Measurements from ENCODE around the gene STPG2. TPM values are rescaled to one million over a fixed set of nuclear protein-coding genes. Genes with fewer than 3 reads are reported as not detected.
A peak's percentile ranks its signal among the peaks of the same experiment; 100 is the strongest.

Gene STPG2
- total and polyA plus RNA-seq, 2 of the 8 experiments (the other 6 are each of a cell fraction or from before 2014, with no cell fraction given) = 0.03 TPM; not detected in 1

GRCh38 chr4:98150092-98150761, 7.0 kb upstream of the STPG2 start:
- POLR2A ChIA-PET (ENCODE audit: partially characterized antibody) = no interaction called here
- Histone ChIP-seq H3K9ac (replicated peaks in 1 of 4; ENCODE audit: extremely low read depth in 1 of 4, low read depth in 3 of 4, low read length in 3 of 4) (no peak overlapping the region), H4K8ac (ENCODE audit: extremely low read depth, insufficient read depth, low read length) (no peak overlapping the region), H3K9me3 (ENCODE audit: insufficient read depth in 2 of 2, low read depth in 1 of 2, low read length in 1 of 2) (no peaks in the 10 kb centered on the region), H3K4me1 (replicated peaks in 1 of 4; ENCODE audit: control insufficient read depth in 3 of 4, insufficient read depth in 4 of 4, low read length in 3 of 4) (no peaks in the 10 kb centered on the region), H3K4me2 (ENCODE audit: insufficient read depth in 1 of 2, low read depth in 2 of 2, low read length in 2 of 2) (no peak overlapping the region), H3K36me3 (ENCODE audit: control insufficient read depth in 2 of 4, insufficient read depth in 4 of 4, low read length in 3 of 4) (no peaks in the 10 kb centered on the region), H2BK15ac (ENCODE audit: low read length) (no peak overlapping the region), H4K5ac (ENCODE audit: insufficient read length, low read depth, low read length) (no peak overlapping the region), H3K4me3 (ENCODE audit: extremely low read depth in 1 of 4, insufficient read depth in 2 of 4, low read depth in 3 of 4, low read length in 4 of 4) (no peak overlapping the region), H2BK12ac (ENCODE audit: low read depth, low read length) (no peak overlapping the region), H3K23me2 (ENCODE audit: low read depth, low read length) (no peaks in the 10 kb centered on the region), H2BK120ac (replicated peaks; ENCODE audit: low read depth, low read length) (no peak overlapping the region), H4K20me1 (replicated peaks in 1 of 2; ENCODE audit: control insufficient read depth in 1 of 2, insufficient read depth in 2 of 2, low read length in 2 of 2) (no peaks in the 10 kb centered on the region), H3K4ac (replicated peaks; ENCODE audit: insufficient read length, low read depth, low read length) (no peak overlapping the region), H3K27me3 (replicated peaks in 1 of 4; ENCODE audit: control insufficient read depth in 3 of 4, extremely low read depth in 1 of 4, insufficient read depth in 3 of 4, low read length in 3 of 4) (no peaks in the 10 kb centered on the region), H3K56ac (replicated peaks; ENCODE audit: insufficient read length, low read depth, low read length) (no peak overlapping the region), H3K79me1 (ENCODE audit: low read depth, low read length) (no peaks in the 10 kb centered on the region), H2AK5ac (ENCODE audit: low read depth, low read length) (no peak overlapping the region), H3K79me2 (ENCODE audit: control insufficient read depth in 1 of 2, insufficient read depth in 2 of 2, low read length in 2 of 2) (no peaks in the 10 kb centered on the region), H2BK20ac (ENCODE audit: low read length) (no peak overlapping the region), H2BK5ac (ENCODE audit: low read depth, low read length) (no peak overlapping the region), H3K14ac (ENCODE audit: insufficient read length) (no peak overlapping the region), H3K27ac (ENCODE audit: low read depth, low read length) (no peak overlapping the region), H3K23ac (ENCODE audit: insufficient read length) (no peak overlapping the region), H4K91ac (replicated peaks; ENCODE audit: insufficient read length, low read length) (no peak overlapping the region), H3K18ac (ENCODE audit: extremely low read depth, low read length) (no peak overlapping the region), H2AFZ (ENCODE audit: low read length) (0 out of 2 replicates have a peak overlapping the region, but pooled peaks have one; percentile 8)
- CTCF ChIA-PET (ENCODE audit: partially characterized antibody) = interaction anchor here (0.6 to 2.2 kb wide), 8 partner anchors 9 to 511 kb away, joined by 3 to 8 read pairs (median 3); no protein-coding TSS in a partner anchor
- TF ChIP-seq CTBP2 (IDR thresholded peaks at IDR 0.05; ENCODE audit: borderline replicate concordance, insufficient read depth, insufficient read length, low read length) = no peak
- TF ChIP-seq RAD21 (IDR thresholded peaks at IDR 0.05 in 1 of 2, conservative IDR thresholded peaks at IDR 0.05 in 1 of 2; ENCODE audit: low read depth in 2 of 2, low read length in 2 of 2) = peak in 1 of 2 experiments; percentile 27; a peak in 2 of 4 replicates
- FAIRE-seq (no peak), DNase-seq (ENCODE audit: low read depth in 1 of 2, low spot score in 2 of 2) (no peak)

Data from H1 (cell line).